ENCODE results near the gene USHBP1. TPM values are rescaled to one million over a fixed set of nuclear protein-coding genes. Genes with fewer than 3 reads are reported as not detected.

USHBP1 gene
- total RNA-seq, 1 experiment from 2014 or later: 12.3 TPM

DNA sequence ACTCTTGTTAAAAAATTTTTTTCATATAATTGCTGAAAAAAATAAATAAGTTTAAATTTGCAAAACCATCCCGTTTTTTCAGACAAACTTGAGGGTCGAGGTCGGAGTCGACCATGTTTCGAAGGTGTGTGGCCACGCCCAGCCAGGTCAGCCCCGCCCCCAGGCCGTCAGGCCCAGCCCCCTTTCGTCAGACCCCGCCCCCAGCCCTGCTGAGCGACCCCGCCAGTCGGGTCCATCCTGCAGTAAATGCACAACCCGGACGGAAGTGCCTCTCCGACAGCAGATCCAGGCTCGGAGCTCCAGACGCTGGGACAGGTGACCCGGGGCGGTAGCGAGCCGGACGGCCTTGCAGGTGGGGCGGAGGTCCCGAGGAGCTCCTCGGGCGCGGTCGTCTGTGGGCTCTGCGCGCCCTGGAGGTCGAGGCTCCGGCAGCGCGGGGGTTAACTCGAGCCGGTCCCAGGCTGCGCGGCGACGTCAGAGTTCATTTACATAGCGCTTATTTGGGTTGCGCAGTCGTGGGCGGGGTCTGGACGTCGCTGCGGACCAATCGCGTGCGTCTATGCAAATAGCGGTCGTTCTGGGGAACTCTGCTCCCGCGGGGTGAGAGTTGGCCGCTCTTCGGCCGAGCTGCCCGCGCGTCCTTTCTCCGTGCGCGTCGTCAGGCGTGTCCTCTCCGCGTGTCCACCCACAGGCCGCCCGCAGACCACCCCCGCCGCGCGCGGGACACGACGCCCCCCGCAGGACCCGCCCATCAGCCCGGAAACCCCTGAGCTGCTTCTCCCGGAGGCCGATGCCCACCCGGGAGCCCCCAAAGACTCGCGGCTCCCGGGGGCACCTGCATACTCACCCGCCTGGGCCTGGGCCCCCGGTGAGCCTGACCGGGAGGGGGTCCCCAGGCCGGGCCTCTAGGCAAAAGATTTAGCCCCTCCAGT is 38.3 kb downstream of the USHBP1 start, which contains the start of gene OCEL1 (continued):
- TF ChIP-seq, protein P1, sequence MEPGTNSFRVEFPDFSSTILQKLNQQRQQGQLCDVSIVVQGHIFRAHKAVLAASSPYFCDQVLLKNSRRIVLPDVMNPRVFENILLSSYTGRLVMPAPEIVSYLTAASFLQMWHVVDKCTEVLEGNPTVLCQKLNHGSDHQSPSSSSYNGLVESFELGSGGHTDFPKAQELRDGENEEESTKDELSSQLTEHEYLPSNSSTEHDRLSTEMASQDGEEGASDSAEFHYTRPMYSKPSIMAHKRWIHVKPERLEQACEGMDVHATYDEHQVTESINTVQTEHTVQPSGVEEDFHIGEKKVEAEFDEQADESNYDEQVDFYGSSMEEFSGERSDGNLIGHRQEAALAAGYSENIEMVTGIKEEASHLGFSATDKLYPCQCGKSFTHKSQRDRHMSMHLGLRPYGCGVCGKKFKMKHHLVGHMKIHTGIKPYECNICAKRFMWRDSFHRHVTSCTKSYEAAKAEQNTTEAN (CRISPR knock-in tag; IDR thresholded peaks at IDR 0.05): peak; percentile 69; the same call in 1 of the 2 replicates
- no peak for TF ChIP-seq NFATC4 (CRISPR knock-in tag; IDR thresholded peaks at IDR 0.05)
- TF ChIP-seq, protein P2, sequence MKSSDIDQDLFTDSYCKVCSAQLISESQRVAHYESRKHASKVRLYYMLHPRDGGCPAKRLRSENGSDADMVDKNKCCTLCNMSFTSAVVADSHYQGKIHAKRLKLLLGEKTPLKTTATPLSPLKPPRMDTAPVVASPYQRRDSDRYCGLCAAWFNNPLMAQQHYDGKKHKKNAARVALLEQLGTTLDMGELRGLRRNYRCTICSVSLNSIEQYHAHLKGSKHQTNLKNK (CRISPR knock-in tag; IDR thresholded peaks at IDR 0.05): no peak
- TF ChIP-seq, protein P3, sequence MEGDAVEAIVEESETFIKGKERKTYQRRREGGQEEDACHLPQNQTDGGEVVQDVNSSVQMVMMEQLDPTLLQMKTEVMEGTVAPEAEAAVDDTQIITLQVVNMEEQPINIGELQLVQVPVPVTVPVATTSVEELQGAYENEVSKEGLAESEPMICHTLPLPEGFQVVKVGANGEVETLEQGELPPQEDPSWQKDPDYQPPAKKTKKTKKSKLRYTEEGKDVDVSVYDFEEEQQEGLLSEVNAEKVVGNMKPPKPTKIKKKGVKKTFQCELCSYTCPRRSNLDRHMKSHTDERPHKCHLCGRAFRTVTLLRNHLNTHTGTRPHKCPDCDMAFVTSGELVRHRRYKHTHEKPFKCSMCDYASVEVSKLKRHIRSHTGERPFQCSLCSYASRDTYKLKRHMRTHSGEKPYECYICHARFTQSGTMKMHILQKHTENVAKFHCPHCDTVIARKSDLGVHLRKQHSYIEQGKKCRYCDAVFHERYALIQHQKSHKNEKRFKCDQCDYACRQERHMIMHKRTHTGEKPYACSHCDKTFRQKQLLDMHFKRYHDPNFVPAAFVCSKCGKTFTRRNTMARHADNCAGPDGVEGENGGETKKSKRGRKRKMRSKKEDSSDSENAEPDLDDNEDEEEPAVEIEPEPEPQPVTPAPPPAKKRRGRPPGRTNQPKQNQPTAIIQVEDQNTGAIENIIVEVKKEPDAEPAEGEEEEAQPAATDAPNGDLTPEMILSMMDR (IDR thresholded peaks at IDR 0.05): no peak
- TF ChIP-seq ELF4 (CRISPR knock-in tag; IDR thresholded peaks at IDR 0.05; ENCODE audit: low read depth): no peak
- TF ChIP-seq GTF2I (CRISPR knock-in tag; conservative IDR thresholded peaks at IDR 0.05): no peak
- 0 out of 2 replicates have a peak, but pooled peaks have one; percentile 58 for TF ChIP-seq NFE2L1 (CRISPR knock-in tag; IDR thresholded peaks at IDR 0.05)
- TF ChIP-seq RORB (CRISPR knock-in tag; IDR thresholded peaks at IDR 0.05): no peak
- no peak for TF ChIP-seq ZNF263 (CRISPR knock-in tag; IDR thresholded peaks at IDR 0.05; ENCODE audit: low read depth)
- no peak for TF ChIP-seq KAT7 (CRISPR knock-in tag; IDR thresholded peaks at IDR 0.05; ENCODE audit: borderline replicate concordance)
- TF ChIP-seq, protein P4, sequence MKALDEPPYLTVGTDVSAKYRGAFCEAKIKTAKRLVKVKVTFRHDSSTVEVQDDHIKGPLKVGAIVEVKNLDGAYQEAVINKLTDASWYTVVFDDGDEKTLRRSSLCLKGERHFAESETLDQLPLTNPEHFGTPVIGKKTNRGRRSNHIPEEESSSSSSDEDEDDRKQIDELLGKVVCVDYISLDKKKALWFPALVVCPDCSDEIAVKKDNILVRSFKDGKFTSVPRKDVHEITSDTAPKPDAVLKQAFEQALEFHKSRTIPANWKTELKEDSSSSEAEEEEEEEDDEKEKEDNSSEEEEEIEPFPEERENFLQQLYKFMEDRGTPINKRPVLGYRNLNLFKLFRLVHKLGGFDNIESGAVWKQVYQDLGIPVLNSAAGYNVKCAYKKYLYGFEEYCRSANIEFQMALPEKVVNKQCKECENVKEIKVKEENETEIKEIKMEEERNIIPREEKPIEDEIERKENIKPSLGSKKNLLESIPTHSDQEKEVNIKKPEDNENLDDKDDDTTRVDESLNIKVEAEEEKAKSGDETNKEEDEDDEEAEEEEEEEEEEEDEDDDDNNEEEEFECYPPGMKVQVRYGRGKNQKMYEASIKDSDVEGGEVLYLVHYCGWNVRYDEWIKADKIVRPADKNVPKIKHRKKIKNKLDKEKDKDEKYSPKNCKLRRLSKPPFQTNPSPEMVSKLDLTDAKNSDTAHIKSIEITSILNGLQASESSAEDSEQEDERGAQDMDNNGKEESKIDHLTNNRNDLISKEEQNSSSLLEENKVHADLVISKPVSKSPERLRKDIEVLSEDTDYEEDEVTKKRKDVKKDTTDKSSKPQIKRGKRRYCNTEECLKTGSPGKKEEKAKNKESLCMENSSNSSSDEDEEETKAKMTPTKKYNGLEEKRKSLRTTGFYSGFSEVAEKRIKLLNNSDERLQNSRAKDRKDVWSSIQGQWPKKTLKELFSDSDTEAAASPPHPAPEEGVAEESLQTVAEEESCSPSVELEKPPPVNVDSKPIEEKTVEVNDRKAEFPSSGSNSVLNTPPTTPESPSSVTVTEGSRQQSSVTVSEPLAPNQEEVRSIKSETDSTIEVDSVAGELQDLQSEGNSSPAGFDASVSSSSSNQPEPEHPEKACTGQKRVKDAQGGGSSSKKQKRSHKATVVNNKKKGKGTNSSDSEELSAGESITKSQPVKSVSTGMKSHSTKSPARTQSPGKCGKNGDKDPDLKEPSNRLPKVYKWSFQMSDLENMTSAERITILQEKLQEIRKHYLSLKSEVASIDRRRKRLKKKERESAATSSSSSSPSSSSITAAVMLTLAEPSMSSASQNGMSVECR (CRISPR knock-in tag; IDR thresholded peaks at IDR 0.05; ENCODE audit: borderline replicate concordance): no peak
- TF ChIP-seq NFYB (CRISPR knock-in tag; conservative IDR thresholded peaks at IDR 0.05; ENCODE audit: low read depth): peak; percentile 49; the same call in 1 of the 2 replicates
- TF ChIP-seq, protein P5, sequence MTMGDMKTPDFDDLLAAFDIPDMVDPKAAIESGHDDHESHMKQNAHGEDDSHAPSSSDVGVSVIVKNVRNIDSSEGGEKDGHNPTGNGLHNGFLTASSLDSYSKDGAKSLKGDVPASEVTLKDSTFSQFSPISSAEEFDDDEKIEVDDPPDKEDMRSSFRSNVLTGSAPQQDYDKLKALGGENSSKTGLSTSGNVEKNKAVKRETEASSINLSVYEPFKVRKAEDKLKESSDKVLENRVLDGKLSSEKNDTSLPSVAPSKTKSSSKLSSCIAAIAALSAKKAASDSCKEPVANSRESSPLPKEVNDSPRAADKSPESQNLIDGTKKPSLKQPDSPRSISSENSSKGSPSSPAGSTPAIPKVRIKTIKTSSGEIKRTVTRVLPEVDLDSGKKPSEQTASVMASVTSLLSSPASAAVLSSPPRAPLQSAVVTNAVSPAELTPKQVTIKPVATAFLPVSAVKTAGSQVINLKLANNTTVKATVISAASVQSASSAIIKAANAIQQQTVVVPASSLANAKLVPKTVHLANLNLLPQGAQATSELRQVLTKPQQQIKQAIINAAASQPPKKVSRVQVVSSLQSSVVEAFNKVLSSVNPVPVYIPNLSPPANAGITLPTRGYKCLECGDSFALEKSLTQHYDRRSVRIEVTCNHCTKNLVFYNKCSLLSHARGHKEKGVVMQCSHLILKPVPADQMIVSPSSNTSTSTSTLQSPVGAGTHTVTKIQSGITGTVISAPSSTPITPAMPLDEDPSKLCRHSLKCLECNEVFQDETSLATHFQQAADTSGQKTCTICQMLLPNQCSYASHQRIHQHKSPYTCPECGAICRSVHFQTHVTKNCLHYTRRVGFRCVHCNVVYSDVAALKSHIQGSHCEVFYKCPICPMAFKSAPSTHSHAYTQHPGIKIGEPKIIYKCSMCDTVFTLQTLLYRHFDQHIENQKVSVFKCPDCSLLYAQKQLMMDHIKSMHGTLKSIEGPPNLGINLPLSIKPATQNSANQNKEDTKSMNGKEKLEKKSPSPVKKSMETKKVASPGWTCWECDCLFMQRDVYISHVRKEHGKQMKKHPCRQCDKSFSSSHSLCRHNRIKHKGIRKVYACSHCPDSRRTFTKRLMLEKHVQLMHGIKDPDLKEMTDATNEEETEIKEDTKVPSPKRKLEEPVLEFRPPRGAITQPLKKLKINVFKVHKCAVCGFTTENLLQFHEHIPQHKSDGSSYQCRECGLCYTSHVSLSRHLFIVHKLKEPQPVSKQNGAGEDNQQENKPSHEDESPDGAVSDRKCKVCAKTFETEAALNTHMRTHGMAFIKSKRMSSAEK (CRISPR knock-in tag; IDR thresholded peaks at IDR 0.05; ENCODE audit: borderline replicate concordance): no peak
- TF ChIP-seq ZNF121 (CRISPR knock-in tag; IDR thresholded peaks at IDR 0.05): no peak
- TF ChIP-seq, protein P6, sequence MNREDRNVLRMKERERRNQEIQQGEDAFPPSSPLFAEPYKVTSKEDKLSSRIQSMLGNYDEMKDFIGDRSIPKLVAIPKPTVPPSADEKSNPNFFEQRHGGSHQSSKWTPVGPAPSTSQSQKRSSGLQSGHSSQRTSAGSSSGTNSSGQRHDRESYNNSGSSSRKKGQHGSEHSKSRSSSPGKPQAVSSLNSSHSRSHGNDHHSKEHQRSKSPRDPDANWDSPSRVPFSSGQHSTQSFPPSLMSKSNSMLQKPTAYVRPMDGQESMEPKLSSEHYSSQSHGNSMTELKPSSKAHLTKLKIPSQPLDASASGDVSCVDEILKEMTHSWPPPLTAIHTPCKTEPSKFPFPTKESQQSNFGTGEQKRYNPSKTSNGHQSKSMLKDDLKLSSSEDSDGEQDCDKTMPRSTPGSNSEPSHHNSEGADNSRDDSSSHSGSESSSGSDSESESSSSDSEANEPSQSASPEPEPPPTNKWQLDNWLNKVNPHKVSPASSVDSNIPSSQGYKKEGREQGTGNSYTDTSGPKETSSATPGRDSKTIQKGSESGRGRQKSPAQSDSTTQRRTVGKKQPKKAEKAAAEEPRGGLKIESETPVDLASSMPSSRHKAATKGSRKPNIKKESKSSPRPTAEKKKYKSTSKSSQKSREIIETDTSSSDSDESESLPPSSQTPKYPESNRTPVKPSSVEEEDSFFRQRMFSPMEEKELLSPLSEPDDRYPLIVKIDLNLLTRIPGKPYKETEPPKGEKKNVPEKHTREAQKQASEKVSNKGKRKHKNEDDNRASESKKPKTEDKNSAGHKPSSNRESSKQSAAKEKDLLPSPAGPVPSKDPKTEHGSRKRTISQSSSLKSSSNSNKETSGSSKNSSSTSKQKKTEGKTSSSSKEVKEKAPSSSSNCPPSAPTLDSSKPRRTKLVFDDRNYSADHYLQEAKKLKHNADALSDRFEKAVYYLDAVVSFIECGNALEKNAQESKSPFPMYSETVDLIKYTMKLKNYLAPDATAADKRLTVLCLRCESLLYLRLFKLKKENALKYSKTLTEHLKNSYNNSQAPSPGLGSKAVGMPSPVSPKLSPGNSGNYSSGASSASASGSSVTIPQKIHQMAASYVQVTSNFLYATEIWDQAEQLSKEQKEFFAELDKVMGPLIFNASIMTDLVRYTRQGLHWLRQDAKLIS (CRISPR knock-in tag; IDR thresholded peaks at IDR 0.05; ENCODE audit: borderline replicate concordance): no peak
- no peak for TF ChIP-seq FOXJ3 (CRISPR knock-in tag; IDR thresholded peaks at IDR 0.05; ENCODE audit: borderline replicate concordance)
- TF ChIP-seq GRHL2 (CRISPR knock-in tag; IDR thresholded peaks at IDR 0.05; ENCODE audit: insufficient replicate concordance, severe bottlenecking): no peak
- no peak for TF ChIP-seq SMAD4 (CRISPR knock-in tag; IDR thresholded peaks at IDR 0.05)
- no peak for TF ChIP-seq CREB1 (CRISPR knock-in tag; IDR thresholded peaks at IDR 0.05)
- TF ChIP-seq, protein P7, sequence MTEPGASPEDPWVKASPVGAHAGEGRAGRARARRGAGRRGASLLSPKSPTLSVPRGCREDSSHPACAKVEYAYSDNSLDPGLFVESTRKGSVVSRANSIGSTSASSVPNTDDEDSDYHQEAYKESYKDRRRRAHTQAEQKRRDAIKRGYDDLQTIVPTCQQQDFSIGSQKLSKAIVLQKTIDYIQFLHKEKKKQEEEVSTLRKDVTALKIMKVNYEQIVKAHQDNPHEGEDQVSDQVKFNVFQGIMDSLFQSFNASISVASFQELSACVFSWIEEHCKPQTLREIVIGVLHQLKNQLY (CRISPR knock-in tag; IDR thresholded peaks at IDR 0.05): no peak
- TF ChIP-seq JAZF1 (CRISPR knock-in tag; IDR thresholded peaks at IDR 0.05): no peak

Data from WTC11 (cell line).